ENCODE data around the gene NUDCD3. TPM values are rescaled to one million over a fixed set of nuclear protein-coding genes. Genes with fewer than 3 reads are reported as not detected.

The NUDCD3 gene
- total RNA-seq, 1 donor from 2014 or later: 86.8 TPM

GRCh38 chr7:44366986-44367385, 123.5 kb downstream of the NUDCD3 start:
- peaks cover 9% of the 10 kb centered on the region for H3K4me1 ChIP-seq (ENCODE audit: insufficient read depth, low read length)
- H4K20me1 ChIP-seq (ENCODE audit: insufficient read depth, low read length): no peaks in the 10 kb centered on the region
- no peaks in the 10 kb centered on the region for H3K27me3 ChIP-seq (ENCODE audit: insufficient read depth, low read length)
- Mint-ChIP-seq H3K36me3 (ENCODE audit: low read depth, unreplicated experiment) (peaks cover 1% of the 10 kb centered on the region), H3K4me1 (ENCODE audit: low read depth, unreplicated experiment) (no peaks in the 10 kb centered on the region), H3K4me3 (ENCODE audit: unreplicated experiment) (no peak overlapping the region), H3K27me3 (ENCODE audit: low read depth, unreplicated experiment) (peaks cover 7% of the 10 kb centered on the region), H3K27ac (ENCODE audit: unreplicated experiment) (no peak overlapping the region), H3K9me3 (ENCODE audit: unreplicated experiment) (peaks cover 6% of the 10 kb centered on the region)
- FAIRE-seq (no peak), DNase-seq (ENCODE audit: low read depth) (no peak)
- H3K9me3 ChIP-seq (ENCODE audit: insufficient read depth, low read depth, low read length): no peaks in the 10 kb centered on the region
- no peaks in the 10 kb centered on the region for H3K36me3 ChIP-seq (ENCODE audit: insufficient read depth, low read length)
- H3K9ac ChIP-seq (ENCODE audit: low read length): no peak overlapping the region
- no peaks in the 10 kb centered on the region for H3K79me2 ChIP-seq (ENCODE audit: insufficient read depth, low read length)
- H2AFZ ChIP-seq (ENCODE audit: low read depth, low read length): no peak overlapping the region
- H3K4me2 ChIP-seq (ENCODE audit: low read length): no peak overlapping the region
- no peak for TF ChIP-seq CTCF (IDR thresholded peaks at IDR 0.05; ENCODE audit: insufficient read depth, low read depth, low read length)
- TF ChIP-seq EZH2 (IDR thresholded peaks at IDR 0.05; ENCODE audit: insufficient read depth, low read length): no peak
- H3K4me3 ChIP-seq (ENCODE audit: insufficient read depth, low read depth, low read length): no peak overlapping the region
- H3K27ac ChIP-seq (ENCODE audit: low read depth, low read length): no peak overlapping the region

- Mint-ChIP-seq H3K9me3 (ENCODE audit: unreplicated experiment) (peaks cover 23% of the 10 kb centered on the region), H3K36me3 (ENCODE audit: low read depth, unreplicated experiment) (peaks cover 2% of the 10 kb centered on the region), H3K27ac (ENCODE audit: unreplicated experiment) (no peak overlapping the region), H3K4me3 (ENCODE audit: unreplicated experiment) (no peak overlapping the region), H3K27me3 (ENCODE audit: low read depth, unreplicated experiment) (peaks cover 54% of the 10 kb centered on the region), H3K4me1 (ENCODE audit: low read depth, unreplicated experiment) (no peaks in the 10 kb centered on the region)
- TF ChIP-seq CTCF (IDR thresholded peaks at IDR 0.05; ENCODE audit: insufficient read depth, low read depth, low read length) (no peak), EZH2 (IDR thresholded peaks at IDR 0.05; ENCODE audit: insufficient read depth, low read length) (no peak)
- no peak overlapping the region for H3K4me3 ChIP-seq (ENCODE audit: insufficient read depth, low read depth, low read length)
- H3K9me3 ChIP-seq (ENCODE audit: insufficient read depth, low read depth, low read length): no peaks in the 10 kb centered on the region
- H3K4me2 ChIP-seq (ENCODE audit: low read length): no peak overlapping the region
- H3K27me3 ChIP-seq (ENCODE audit: insufficient read depth, low read length): peaks cover 9% of the 10 kb centered on the region
- H4K20me1 ChIP-seq (ENCODE audit: insufficient read depth, low read length): no peaks in the 10 kb centered on the region
- no peak for DNase-seq (ENCODE audit: low read depth)
- no peak overlapping the region for H3K27ac ChIP-seq (ENCODE audit: low read depth, low read length)
- H3K9ac ChIP-seq (ENCODE audit: low read length): no peak overlapping the region
- no peak overlapping the region for H2AFZ ChIP-seq (ENCODE audit: low read depth, low read length)
- no peak for FAIRE-seq
- H3K79me2 ChIP-seq (ENCODE audit: insufficient read depth, low read length): no peaks in the 10 kb centered on the region
- no peaks in the 10 kb centered on the region for H3K36me3 ChIP-seq (ENCODE audit: insufficient read depth, low read length)
- no peaks in the 10 kb centered on the region for H3K4me1 ChIP-seq (ENCODE audit: insufficient read depth, low read length)
Observed at GRCh38 chr7:44353668-44354067, 136.8 kb downstream of the NUDCD3 start.

- H3K27ac Mint-ChIP-seq (ENCODE audit: unreplicated experiment): no peak overlapping the region
- Histone ChIP-seq H4K20me1 (ENCODE audit: insufficient read depth, low read length) (no peaks in the 10 kb centered on the region), H3K4me2 (ENCODE audit: low read length) (no peak overlapping the region), H3K79me2 (ENCODE audit: insufficient read depth, low read length) (no peaks in the 10 kb centered on the region), H3K27me3 (ENCODE audit: insufficient read depth, low read length) (peaks cover 18% of the 10 kb centered on the region), H2AFZ (ENCODE audit: low read depth, low read length) (no peak overlapping the region), H3K4me3 (ENCODE audit: insufficient read depth, low read depth, low read length) (no peak overlapping the region), H3K27ac (ENCODE audit: low read depth, low read length) (no peak overlapping the region), H3K9me3 (ENCODE audit: insufficient read depth, low read depth, low read length) (no peaks in the 10 kb centered on the region), H3K36me3 (ENCODE audit: insufficient read depth, low read length) (no peaks in the 10 kb centered on the region), H3K4me1 (ENCODE audit: insufficient read depth, low read length) (no peaks in the 10 kb centered on the region), H3K9ac (ENCODE audit: low read length) (no peak overlapping the region)
- FAIRE-seq (no peak), DNase-seq (ENCODE audit: low read depth) (no peak)
- TF ChIP-seq EZH2 (IDR thresholded peaks at IDR 0.05; ENCODE audit: insufficient read depth, low read length) (no peak), CTCF (IDR thresholded peaks at IDR 0.05; ENCODE audit: insufficient read depth, low read depth, low read length) (no peak)
- H3K27me3 Mint-ChIP-seq (ENCODE audit: low read depth, unreplicated experiment): peaks cover 43% of the 10 kb centered on the region
- no peaks in the 10 kb centered on the region for H3K4me1 Mint-ChIP-seq (ENCODE audit: low read depth, unreplicated experiment)
- H3K9me3 Mint-ChIP-seq (ENCODE audit: unreplicated experiment): peaks cover 8% of the 10 kb centered on the region
- H3K4me3 Mint-ChIP-seq (ENCODE audit: unreplicated experiment): no peak overlapping the region
- H3K36me3 Mint-ChIP-seq (ENCODE audit: low read depth, unreplicated experiment): peaks cover 2% of the 10 kb centered on the region
Observed at GRCh38 chr7:44348851-44349781, 141.3 kb downstream of the NUDCD3 start.
